SKM-1 treated with dmso at 0.1 percent for 144 hours (cell line): Measurements from ENCODE around the gene REEP3.
"Not testable (repeated sequence)": the region's sequence is repeated elsewhere in the genome, so short reads cannot be mapped to it uniquely, and the experiment has no call there.

Experiments
- DNase-seq: peaks from one replicate; lab custom pipeline; 2025; ENCODE audit not compliant: unreplicated experiment; lab: John Stamatoyannopoulos, UW

The REEP3 gene, protein sequence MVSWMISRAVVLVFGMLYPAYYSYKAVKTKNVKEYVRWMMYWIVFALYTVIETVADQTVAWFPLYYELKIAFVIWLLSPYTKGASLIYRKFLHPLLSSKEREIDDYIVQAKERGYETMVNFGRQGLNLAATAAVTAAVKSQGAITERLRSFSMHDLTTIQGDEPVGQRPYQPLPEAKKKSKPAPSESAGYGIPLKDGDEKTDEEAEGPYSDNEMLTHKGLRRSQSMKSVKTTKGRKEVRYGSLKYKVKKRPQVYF

DNA sequence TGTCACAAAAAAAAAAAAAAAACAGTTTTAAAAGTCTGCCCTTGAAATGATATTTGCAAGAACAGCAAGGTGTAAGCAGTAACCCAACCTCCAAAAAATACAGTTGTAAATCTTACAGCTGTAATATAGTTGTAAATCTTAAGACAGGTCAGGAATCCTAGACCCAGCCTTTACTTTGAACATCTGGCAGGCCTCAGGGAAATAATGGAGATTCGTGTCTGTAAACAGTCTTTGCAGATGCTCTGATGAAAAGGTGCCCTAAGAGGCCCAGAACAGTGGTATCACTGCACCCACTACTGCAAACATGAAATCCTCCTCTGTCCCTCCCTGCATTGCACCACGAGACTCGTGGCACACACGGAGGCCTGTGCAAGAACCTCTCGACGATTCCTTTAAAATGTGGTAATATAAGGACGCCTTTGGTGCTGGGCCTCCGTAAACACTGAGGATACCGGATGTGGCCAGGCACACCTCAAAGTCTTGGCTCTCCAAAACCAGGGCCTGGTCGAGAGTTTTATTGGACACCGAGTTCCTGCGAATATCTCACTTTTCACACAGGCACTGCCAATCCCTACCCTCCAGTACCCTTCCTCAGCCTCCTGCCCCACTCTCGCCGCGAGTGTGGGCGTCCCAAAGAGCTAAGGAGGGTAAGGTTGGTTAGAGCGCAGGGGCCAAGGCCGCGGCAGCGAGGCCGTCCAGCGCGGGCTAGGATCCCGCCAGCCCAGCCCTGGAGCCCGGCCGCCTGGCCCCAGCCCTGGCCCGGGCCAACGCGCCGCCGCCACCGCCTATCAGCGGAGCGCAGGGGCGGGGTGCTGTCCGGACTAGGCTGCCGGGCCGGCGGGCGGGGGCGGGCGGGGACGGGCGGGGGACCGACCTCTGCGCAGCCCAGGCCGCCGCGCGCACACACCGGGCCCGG lies at the start of gene REEP3:
REEP3 (plus strand) TSS at position 902 of the 916 bp plus-strand sequence. CDS start 145 bp downstream, outside the sequence.
- DNase-seq, result peak; percentile 63

DNA sequence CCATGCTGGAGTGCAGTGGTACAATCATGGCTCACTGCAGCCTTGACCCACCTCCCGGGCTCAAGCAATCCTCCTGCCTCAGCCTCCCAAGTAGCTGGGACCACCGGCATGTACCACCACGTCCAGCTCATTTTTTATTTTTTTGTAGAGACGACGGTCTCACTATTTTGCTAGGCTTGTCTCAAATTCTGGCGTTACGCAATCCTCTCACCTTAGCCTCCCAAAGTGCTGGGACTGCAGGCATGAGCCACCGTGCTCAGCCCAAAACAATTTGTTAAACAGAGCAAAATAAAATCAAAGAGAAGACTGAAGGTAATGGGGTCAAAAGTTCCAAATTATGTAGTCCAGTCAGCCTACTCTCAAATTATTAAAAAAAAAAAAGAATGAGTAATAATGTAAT lies 46.7 kb upstream of the REEP3 start:
- no peak for DNase-seq

DNA sequence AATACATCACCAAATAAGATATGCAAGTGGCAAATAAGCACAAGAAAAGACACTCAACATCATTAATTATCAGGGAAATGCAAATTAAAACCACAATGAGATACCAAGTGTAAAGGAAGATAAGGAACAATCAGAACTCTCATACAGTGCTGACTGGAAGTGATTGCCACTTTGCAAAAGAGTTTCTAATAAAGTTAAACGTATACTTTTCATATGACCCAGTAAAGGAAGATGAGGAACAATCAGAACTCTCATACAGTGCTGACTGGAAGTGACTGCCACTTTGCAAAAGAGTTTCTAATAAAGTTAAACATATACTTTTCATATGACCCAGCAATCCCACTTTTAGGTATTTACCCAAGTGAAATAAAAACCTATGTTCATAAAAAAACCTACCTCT lies 43.3 kb upstream of the REEP3 start:
- no peak for DNase-seq

DNA sequence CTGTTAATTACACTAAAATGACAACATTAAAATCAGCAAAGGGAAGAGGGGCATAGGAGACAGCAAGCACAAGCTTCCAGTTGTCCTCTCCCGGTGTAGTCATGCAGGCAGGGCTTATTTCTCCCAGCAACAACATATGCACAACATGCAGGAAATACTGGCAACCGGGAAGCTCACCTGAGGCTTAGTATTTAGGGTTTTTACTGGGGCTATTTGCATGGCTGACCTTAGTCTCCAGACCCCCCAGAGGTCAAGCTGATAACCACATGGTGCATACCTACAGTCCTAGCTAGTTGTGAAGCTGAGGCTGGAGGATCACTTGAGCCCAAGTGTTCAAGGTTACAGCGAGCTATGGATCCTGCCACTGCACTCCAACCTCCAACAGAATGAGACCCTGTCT lies 42.6 kb upstream of the REEP3 start:
- no peak for DNase-seq

DNA sequence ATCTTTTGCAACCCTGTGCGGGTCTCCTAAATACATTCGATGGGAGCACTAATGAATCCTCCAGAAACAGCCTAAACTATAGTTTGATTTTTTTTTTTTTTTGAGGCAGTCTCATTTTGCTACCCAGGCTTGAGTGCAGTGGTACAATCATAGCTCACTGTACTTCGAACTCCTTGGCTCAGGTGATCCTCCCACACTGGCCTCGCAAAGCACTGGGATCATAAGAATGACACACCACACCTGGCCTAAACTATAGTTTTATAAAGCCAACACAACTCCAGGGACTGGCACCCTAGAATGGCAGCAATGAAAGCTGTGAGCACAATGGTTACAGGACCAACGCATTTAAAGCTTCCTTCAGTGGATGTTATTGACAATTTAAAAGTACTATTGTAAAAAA lies 41.0 kb upstream of the REEP3 start:
- DNase-seq, result no peak

DNA sequence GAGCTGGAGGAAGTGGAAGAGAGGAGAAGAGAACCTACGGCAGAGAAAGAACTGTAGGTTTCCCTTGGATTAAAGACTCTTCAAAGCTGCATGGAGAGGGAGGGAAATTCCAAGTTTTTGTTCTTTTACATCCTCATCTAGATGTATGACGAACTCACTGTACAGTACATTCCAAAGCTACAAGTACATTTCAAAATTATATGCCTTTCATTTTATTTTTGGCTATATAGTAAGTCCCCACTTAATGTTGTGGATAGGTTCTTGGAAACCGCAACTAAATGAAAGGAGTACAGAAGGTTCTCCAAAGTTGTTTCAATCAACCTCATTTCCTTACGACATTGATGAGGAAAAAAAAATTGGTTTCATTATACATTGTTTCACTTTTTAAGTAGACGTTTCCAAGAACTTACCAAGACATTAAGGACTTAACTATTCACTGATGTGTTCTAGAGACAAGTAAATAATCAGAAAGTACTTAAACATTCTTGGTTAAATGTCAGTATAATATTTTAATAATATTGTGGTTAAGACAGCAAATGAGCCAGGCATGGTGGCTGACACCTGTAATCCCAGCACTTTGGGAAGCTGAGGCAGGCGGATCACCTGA lies 39.3 kb upstream of the REEP3 start:
- no peak for DNase-seq

DNA sequence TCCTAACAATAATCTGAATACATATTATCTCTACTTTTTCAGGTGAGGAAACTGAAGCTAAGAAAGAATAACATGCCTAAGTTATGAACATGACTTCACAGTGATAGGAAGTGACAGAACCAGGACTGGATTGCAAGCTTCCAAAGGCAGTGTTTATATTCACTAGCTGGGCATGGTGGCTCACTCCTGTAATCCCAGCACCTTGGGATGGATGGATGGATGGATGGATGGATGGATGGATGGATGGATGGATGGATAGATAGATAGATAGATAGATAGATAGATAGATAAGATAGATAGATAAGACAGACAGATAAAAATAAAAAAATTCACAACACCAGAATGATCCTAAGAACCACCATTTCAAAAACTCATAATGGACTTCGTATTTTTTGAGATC lies 37.2 kb upstream of the REEP3 start:
- no peak for DNase-seq

DNA sequence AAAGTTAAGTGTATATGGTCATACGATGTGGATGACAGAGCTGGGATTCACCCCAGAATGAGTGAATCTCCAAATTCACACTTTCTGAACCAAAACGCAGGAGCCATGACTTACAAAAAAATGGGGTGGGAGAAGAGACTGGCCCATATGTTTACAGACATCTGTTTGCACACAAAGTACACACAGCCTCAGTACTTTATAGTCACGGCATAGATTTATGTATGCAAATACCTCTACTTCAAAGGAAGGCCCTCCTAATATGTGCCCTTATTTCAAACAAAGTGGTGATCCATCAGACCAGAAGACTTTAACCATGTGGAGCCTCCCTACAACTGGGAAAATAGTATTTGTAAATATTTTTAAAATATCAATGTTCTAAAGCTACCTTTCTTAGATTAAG lies 33.2 kb upstream of the REEP3 start:
- DNase-seq, result no peak

DNA sequence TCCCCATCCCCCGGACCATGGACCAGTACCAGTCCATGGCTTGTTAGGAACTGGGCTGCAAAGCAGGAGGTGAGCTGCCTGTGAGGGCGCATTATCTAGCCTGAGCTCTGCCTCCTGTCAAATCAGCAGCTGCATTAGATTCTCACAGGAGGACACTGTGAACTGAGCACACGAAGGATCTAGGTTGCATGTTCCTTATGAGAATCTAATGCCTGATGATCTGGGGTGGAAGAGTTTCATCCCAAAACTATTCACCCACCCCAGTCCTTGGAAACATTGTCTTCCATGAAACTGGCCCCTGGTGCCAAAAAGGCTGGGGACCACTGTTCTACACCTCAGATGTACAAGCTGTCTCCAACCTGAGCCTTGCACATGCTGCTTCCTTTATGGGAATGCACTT lies 31.4 kb upstream of the REEP3 start:
- DNase-seq, result no peak

DNA sequence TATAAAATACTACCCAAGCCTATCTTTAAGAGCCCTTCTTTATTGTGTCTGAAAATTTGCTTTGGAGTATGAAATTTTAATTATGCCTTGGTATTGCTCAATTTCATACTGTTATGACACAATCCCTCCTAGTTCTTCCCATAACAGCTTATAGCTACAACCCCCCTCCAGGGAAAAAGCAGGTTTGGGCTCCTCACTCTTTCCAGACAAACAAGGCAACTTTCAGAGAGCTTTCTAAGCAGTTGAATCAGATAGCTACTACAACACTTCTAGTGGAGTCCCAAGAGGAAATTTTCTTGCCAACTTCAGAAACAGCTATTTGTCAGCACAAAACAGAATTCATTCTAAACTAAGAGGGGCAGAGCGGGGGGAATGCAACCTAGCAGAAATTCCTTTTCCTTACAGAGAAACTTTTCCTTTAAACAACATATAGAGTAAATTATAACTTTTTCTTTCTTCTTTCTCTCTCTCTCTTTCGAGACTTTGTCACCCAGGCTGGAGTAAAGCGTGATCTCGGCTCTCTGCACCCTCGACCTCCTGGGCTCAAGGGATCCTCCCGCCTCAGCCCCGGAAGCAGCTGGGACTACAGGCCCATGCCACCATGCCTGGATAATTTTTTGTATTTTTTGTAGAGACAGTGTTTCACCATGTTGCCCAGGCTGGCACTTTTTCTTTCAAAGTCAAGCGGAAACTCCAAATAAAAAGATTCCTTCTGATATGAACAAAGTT lies 29.4 kb upstream of the REEP3 start:
- no peak for DNase-seq

DNA sequence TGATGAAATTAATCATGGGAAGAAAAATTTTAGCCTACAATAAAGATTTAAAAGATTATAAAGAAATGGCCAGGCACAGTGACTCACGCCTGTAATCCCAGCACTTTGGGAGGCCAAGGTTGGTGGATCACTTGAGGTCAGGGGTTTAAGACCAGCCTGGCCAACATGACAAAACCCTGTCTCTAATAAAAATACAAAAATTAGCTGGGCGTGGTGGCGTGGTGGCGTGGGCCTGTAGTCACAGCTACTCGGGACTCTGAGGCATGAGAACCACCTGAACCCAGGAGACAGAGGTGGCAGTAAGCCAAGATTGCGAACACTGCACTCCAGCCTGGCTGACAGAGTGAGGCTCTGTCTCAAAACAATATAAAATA lies 28.9 kb upstream of the REEP3 start:
- not testable (repeated sequence) for DNase-seq

DNA sequence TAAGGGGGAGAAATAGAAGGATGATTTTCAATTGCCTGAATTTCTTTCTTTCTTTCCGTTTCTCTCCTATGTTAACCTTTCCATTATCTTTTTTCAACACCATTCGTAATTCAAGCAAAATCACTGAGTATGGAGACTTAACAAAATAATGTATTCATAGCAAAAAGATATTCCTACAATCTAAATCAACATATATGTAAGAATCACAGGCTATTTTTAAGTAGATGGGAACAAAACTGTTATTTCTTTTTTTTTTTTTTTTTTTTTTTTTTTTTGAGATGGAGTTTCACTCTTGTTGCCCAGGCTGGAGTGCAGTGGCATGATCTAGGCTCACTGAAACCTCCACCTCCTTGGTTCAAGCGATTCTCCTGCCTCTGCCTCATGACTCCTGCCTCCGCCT lies 28.2 kb upstream of the REEP3 start:
- DNase-seq, result no peak

DNA sequence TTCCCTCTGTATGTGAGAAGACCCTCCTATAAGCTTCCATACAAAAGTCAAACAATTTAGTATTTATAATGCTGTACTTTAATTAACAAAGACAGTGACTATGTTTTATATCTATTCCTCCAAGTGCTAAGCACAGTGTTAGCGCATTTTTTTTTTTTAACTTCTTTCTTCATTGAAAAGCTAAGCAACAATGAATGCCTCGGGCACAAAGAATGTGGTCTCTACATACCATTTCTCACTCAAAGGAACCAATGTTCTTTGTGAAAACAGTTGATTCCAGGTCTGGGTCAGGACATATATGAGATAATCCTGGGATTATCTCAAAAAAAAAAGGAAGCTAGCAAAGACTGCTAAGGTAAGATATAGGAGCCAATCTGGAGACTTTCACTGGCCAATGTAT lies 26.2 kb upstream of the REEP3 start:
- DNase-seq, result no peak

DNA sequence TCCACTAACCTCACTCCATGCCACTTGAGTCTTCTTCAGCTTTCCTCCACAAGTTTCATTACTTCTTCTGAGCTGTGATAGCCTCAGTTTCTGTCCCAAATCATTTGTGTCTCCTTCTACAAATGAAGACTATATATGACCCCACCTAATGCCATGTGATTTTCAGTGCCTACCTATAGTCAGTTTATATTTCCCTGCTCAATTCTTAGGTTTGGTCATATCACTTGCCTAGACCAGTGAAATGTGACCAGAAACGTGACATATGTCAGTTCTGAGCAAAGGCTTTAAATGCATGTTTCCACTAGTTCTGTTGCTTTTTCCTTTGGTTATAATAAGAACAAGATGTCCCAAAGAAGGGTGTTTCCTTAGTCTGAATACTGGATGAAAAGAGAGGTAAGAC lies 24.6 kb upstream of the REEP3 start:
- DNase-seq, result no peak

DNA sequence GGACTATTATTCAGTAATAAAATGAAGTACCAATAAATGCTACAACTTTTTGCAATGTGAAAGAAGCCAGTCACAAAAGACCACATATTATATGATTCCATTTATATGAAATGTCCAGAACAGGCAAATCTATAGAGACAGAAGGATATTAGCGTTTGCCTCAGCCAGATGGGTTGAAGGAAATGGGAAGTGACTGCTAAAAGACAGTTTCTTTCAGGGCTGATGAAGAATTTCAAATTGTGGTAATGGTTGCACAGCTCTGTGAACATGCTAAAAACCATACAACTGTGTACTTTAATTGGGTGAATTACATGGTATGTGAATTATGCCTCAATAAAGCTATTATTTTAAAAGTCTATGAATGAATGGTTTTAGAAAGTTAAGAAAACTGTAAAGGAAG lies 23.9 kb upstream of the REEP3 start:
- no peak for DNase-seq

DNA sequence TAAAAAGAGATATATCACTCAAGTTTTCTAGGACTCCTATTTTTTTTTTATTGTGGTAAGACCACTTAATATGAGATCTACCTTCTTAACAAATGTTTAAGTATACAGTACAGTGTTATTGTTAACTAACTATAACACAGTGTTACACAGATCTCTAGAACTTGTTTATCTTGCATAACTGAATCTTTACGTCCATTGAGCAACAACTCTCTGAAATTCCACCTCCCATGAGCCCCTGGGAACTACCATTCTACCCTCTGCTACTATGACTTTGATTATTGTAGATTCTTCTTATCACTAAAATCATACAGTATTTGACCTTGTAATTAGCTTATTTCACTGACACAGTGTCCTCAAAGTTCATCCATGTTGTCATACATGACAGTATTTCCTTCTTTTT lies 22.5 kb upstream of the REEP3 start:
- DNase-seq, result no peak

DNA sequence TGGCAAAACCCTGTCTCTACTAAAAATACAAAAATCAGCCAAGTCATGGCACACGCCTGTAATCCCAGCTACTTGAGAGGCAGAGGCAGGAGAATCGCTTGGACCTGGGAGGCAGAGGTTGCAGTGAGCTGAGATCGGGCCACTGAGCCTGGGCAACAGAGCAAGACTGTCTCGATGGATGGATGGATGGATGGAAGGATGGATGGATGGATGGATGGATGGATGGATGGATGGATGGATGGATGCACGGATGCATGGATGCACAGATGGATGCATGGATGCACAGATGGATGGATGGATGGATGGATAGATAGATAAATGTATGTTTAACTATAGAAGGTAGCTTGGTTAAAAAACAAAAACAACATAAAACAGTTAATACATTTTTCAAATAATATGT lies 20.6 kb upstream of the REEP3 start:
- DNase-seq, result not testable (repeated sequence)

DNA sequence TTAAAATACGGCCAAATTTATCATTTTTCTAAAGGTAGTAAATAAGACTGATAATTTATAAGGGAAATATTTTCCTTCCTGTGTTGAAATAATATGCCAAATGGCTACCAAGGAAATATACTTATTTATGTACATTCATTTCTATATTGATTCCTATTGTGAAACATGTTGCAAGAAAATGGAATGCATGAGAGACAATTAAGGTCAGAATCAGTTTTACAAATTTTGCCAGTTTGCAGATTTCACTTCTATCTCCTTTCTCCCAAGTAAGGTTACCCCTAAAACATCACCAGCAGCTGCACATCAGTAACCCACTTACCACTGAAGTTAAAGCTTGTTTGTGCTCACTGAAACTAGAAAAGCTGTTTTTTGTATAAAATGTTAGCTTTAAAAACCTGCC lies 19.2 kb upstream of the REEP3 start:
- no peak for DNase-seq

DNA sequence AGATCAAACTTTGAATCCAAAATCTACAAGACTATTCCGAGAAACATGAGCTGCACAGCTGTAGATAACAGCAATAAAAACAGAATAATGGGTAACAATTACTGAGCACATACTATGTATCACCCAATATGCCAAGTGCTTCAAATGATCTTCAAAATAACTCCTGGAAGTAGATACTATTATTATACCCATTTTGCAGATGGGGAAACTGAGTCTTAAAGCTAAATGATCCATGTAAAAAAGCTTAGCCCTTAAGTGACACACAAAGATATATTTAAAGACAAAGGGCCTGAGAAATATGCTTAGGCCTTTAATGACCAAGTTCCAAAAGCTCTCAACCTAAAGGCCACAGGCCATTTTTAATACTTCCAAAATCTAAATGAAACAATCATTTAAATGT lies 18.4 kb upstream of the REEP3 start:
- no peak for DNase-seq

DNA sequence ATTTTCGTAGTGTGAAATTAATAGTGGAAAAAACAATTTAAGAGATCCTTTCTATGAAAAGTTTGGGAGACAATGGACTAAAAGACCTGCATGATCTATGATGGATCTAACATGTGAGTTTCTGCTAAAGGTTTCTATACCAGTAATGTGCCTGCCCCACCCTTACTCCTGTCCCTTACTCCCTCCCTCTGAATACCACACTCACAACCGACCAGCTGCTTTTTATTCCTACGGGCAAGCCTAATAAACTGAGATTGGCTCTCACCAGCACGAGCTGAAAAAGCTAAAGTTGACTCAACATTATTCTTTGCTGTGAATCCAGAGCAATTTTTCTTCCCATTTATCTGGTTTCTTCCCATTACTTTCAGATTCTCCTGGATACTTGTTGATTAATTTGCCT lies 17.8 kb upstream of the REEP3 start:
- DNase-seq, result no peak

DNA sequence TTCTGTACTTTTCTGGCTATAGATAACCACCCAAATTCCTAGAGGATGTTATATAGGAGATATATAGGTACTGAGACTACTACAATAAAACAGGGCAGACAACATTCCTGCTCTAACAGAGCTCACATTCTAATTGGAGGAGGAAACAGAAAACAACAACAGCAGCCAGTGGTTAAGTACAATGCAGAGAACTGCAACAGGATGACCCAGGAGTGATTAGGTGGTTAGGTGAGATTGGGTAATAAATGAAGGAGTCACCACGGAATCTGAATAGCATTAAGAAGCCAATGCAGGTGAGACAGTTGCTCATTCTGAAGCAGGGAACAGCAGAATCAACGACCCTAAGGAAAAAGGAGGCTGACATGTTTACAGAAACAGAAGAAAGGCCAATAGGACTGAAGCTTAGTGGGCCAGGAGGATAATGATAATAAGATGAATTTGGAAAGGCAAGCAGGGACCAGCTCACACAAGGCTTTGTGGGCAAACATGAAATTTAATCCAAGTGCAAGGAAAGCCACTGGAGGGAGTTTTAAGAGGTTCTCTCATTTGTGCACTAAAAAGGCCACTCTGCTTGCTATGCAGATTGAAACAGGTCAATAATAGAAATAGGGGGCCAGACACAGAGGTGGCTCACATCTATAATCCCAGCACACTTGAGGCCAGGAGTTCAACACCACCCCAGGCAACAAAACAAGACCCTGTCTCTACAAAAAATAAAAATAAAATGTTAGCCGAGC lies 16.9 kb upstream of the REEP3 start:
- DNase-seq, result no peak
